GM19463 (cell line): Measurements from ENCODE around the gene MAST2.

Source experiments
- ATAC-seq: cut with Tn5 transposase; IDR thresholded peaks from one replicate; pipeline ENCODE4 v1.9.1; 2021; ENCODE audit warnings: mild to moderate bottlenecking, moderate library complexity; ENCODE audit not compliant: unreplicated experiment

MAST2 gene

GRCh38 chr1:45974541-45975269, 171.3 kb downstream of the MAST2 start:
- no peak for ATAC-seq

GRCh38 chr1:45976623-45977022, 173.2 kb downstream of the MAST2 start:
- no peak for ATAC-seq

GRCh38 chr1:45979074-45979777, 175.8 kb downstream of the MAST2 start:
- no peak for ATAC-seq

- no peak for ATAC-seq
These were observed 176.4 kb downstream of the MAST2 start for GRCh38 chr1:45979778-45980176.

- no peak for ATAC-seq
These were observed 178.9 kb downstream of the MAST2 start for GRCh38 chr1:45982359-45982758.

GRCh38 chr1:45983967-45984366, 180.6 kb downstream of the MAST2 start:
- no peak for ATAC-seq

GRCh38 chr1:45987204-45987603, 183.8 kb downstream of the MAST2 start:
- no peak for ATAC-seq

GRCh38 chr1:45989249-45989648, 185.8 kb downstream of the MAST2 start:
- ATAC-seq, result no peak

- no peak for ATAC-seq
These were observed 191.0 kb downstream of the MAST2 start for GRCh38 chr1:45994423-45994822.

- no peak for ATAC-seq
These were observed 191.9 kb downstream of the MAST2 start for GRCh38 chr1:45995298-45995697.

- ATAC-seq, result no peak
These were observed 194.7 kb downstream of the MAST2 start for GRCh38 chr1:45998020-45998617.

GRCh38 chr1:45999507-45999906, 196.1 kb downstream of the MAST2 start:
- ATAC-seq, result no peak

- ATAC-seq, result no peak
These were observed 197.8 kb downstream of the MAST2 start for GRCh38 chr1:46001081-46001785.

GRCh38 chr1:46002551-46003150, 199.2 kb downstream of the MAST2 start:
- no peak for ATAC-seq

GRCh38 chr1:46003315-46003714, 199.9 kb downstream of the MAST2 start:
- ATAC-seq, result no peak

- ATAC-seq, result no peak
These were observed 201.1 kb downstream of the MAST2 start for GRCh38 chr1:46004492-46004891.

GRCh38 chr1:46005594-46005993, 202.2 kb downstream of the MAST2 start:
- ATAC-seq, result no peak

GRCh38 chr1:46008585-46008984, 205.2 kb downstream of the MAST2 start:
- ATAC-seq, result no peak

- no peak for ATAC-seq
These were observed 207.2 kb downstream of the MAST2 start for GRCh38 chr1:46010611-46011010.

GRCh38 chr1:46011121-46011695, 207.8 kb downstream of the MAST2 start:
- ATAC-seq, result no peak

- ATAC-seq, result no peak
These were observed 208.8 kb downstream of the MAST2 start for GRCh38 chr1:46012236-46012635.
